HG02763 (cell line): ENCODE results near the gene ZNF691.
"Not testable (repeated sequence)": the region's sequence is repeated elsewhere in the genome, so short reads cannot be mapped to it uniquely, and the experiment has no call there.

Experiments
- ATAC-seq: cut with Tn5 transposase; IDR thresholded peaks from one replicate; pipeline ENCODE4 v1.9.1; 2021; ENCODE audit warnings: mild to moderate bottlenecking, moderate library complexity; ENCODE audit not compliant: unreplicated experiment

The ZNF691 gene, protein sequence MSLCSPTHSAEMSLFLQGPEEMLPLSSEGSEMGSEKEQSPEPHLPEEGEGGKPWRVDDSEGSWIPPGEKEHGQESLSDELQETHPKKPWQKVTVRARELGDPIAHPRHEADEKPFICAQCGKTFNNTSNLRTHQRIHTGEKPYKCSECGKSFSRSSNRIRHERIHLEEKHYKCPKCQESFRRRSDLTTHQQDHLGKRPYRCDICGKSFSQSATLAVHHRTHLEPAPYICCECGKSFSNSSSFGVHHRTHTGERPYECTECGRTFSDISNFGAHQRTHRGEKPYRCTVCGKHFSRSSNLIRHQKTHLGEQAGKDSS

DNA sequence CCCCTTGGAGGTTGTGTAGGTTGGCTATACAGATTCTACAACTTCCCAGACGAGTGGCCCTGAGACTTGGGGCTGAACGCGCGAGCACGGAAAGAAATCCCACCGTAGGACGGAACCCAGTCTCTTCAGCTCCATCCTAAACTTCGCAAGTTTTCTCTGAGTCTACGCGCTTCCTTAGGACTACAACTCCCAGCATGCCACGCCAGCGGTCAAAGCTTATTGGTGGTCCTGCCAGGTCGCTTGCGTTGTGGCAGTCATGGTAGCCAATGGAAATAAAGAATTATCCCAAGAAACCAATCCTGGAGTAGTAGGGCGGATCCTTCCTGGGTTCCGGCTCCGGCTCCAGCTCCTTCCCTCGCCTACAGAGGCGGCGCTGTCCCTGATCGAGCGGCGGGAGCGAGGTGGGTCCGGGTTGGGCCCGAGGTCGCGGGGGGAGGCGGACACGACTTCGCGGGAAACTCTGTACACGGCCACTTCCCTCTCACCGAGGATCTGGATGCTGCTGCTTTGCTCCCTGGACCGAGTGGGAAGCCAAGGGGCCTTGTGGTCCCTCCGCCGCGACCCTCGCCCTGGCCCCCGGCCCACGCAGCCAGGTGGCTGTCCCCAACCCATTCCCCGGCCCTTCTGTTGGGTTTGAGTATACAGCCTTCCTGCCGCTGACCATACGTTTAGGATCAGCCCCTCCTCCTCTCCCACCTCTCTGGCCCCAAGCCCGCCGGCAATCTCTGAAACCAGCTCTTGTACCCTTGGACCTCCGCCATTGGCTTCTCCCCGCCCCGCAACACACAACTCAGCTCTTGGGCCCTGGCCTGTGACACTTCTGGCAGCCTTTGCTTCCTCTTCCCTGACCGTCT lies at the start of gene ZNF691:
ZNF691 (plus strand) TSS at position 357 of the 854 bp plus-strand sequence. CDS start 3,046 bp downstream, outside the sequence.
- ATAC-seq, result peak; percentile 90

DNA sequence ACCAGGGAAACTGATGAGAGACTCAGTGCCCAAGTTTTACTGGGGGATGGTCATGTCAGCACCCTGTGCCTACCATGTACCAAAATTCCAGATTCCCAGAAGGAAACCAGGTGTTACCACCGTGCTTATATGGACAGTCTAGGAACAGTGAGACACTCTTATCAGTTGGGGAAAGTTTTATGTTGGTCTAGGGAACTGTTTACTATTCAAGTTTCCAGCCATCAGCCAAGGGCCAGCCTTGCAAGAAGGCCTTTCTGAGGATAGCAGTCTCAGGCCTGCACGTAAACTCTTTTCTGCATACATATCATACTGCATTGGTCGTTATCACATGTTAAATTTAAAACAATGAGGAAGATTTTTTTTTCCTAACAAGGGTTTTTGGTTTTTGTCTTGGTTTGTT lies 49.0 kb upstream of the ZNF691 start:
- no peak for ATAC-seq

DNA sequence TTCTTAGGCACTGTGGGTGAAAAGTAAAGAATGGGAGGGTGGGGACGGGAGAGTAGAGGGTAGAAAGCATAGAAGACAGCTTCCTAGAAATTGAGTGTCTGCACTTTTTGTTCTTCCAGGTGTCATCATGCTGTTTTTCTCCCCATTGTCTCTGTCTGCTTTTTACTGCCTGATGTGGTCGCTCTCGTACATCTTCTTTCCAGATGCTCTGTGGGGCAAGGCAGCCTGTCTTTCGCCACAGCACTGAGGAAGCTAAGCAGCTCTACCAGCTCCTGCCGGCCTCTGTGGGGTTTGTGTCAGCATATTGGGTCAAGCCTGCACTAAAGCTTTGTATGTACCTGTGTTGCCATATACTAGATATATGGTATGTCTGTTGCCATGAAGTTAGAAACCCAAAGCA lies 48.4 kb upstream of the ZNF691 start:
- no peak for ATAC-seq

DNA sequence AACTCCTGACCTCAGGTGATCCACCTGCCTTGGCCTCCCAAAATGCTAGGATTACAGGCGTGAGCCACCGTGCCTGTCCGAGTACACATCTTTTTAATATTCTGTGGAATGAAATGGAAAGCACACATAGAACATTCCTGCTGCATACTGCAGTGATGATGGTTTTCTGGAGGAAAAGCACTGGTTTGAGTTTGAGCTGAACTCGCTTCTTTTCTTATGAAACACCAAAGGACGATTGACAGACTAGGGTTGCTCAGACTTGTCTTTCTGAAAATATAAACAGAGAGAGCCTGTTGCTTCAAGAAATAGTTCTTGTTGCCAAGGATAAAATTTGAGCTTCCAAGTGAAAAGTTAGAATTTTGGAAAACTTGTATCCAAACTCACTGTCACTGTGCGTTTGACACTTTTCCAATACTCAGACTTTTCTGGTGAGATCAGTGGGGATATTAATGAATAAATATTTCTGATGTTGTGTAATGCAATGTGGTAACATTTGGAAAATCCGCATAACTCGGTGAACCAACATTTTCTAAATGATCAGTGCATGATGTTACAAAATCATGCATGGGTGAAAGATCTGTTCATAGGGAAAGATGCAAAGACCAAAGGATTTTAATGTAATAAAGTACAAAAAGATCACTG lies 44.5 kb upstream of the ZNF691 start:
- no peak for ATAC-seq

DNA sequence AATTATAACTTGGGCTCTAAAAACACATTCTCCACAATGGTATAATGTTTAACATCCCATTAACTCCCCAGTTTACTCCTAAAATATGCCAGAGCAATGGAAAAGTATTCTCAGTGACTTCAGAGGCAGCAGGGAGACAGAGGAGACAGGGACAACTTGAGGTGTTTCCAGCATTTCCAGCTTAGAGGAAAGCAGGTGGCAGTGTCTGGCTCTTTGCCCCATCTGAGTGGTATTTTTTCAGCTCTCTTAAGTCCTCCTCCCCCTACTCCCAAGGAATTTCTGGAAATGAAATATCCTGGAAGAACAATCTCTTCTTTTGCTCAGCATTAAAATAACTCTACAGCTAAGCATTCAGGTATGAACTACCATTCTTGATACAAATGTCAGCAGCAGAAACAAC lies 40.2 kb upstream of the ZNF691 start:
- ATAC-seq, result no peak

DNA sequence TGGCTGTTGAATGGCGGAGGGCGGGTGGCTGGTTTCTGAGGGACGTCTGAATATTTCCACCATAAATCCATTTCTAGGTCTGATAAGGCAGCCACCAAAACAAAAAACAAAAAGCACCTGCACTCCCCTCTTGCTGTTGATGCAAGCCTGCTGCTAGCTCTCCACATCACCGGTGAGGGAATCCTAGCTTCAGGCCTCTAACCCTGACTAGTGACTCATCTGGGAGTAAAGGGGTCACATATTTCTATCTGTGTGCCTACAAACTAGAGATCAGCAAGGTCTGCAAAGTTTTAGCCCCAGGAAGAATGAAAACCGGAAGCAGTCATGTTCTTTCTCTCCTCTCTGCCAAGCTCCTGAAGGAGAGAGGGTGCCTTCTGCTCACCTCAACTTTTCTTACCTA lies 39.8 kb upstream of the ZNF691 start:
- no peak for ATAC-seq

DNA sequence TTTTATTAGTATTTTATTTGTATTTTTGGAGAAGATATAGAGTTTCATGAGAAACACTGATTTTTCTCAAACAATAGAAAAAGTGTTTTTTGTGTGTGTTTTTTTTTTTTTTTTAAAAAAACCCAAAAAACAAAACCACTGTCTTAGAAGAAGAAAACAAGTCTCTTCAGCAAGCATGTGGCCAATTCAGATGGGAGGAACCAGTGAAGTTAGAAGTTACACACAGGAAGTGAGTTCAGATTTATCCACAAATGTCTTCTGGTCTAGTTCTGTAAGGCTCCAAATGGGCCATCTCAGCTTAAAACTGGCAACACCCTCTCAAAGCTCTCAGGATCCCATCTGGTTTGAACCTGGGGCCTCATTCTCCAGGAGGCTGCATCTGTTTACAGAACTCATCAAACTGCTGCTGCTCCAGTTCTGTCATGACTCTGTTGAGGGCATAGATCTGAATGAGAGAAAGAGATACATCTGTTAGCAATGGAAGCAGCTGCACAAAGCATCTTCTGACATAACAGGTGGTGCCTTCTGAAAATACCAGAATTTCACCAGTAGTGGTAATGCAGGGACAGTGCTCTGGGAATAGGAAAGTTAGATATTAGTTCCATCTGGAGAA lies 39.3 kb upstream of the ZNF691 start:
- no peak for ATAC-seq

DNA sequence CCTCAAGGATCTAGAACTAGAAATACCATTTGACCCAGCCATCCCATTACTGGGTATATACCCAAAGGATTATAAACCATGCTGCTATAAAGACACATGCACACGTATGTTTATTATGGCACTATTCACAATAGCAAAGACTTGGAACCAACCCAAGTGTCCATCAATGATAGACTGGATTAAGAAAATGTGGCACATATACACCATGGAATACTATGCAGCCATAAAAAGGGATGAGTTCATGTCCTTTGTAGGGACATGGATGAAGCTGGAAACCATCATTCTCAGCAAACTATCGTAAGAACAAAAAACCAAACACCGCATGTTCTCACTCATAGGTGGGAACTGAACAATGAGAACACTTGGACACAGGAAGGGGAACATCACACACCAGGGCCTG lies 31.6 kb upstream of the ZNF691 start:
- not testable (repeated sequence) for ATAC-seq

DNA sequence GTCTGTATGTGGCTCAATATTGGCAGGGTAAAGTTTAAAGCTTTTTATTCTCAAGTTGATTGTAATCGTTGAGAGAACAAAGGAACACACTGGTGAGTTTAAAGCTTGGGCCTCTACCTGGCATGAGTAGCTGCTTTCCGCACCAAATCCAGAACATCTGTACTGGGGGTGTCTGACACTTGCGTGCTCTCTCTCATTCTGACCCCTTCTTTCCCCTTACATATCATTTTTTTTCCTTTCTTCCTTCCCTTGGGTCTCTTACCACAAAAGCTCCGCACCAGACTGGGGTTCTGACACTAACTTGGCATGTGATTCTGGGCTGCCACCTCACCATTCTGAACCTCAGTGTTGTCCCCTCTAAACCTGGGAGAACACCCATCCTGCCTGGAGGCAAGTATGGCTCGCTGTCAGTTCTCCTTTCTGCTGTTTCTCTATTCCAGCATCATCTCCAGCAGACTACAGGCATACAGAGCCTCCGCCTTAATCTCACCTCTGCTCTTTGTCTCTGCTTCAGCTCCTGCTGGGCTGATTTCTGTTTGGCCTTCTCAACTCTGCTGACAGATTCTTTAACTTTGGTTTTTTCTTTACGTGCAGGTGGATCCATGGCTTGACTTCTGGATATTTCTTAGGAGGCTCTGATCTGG lies 30.4 kb upstream of the ZNF691 start:
- ATAC-seq, result no peak

DNA sequence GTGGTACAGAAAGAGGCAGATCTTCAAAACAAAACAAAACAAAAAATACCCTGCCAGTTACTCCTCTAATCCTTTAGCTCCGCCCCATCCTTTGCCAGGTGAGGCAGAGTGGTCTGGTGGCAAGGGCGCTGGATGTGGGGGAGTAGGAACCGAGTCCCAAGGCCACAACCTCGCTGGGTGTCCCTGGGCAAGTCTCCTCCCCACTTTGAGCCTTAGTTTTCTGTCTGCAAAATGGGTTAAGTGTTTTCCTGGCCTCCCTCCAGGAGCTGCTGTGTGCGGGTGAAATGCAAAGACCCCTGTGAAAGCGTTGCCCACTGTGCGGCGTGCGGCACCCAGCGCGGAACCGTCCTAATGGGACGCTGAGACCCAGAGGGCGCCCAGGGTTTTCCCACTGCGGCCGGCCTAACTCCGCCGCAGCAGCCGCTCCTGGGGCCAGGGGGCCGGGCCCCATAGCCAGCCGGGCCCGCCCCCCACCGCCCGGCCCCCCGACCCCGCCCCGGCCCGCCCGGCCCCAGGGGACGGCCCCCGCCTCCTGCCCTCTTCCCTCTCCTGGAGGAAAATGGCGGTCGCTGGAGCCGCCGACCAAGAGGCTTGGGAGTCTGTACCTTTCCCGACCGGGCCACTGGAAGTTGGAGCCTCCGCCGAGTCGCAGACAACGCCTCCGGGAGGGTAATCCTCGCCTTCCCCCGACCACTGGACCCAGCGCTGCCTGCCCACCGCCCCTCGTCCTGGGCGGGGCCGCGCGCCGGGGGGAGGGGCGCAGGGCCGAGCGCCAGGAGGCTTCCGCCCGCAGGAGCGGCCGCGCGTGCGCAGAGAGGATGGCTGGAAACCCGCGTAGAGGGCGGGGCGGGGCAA lies 29.6 kb upstream of the ZNF691 start, which contains the start of the genes ERMAP and SVBP:
ERMAP (plus strand) TSS at position 538 of the 855 bp plus-strand sequence. CDS start 13,327 bp downstream, outside the sequence.
SVBP (minus strand) TSS at position 813 of the 855 bp plus-strand sequence. CDS start 853 bp downstream, outside the sequence.
- peak; percentile 81 for ATAC-seq

DNA sequence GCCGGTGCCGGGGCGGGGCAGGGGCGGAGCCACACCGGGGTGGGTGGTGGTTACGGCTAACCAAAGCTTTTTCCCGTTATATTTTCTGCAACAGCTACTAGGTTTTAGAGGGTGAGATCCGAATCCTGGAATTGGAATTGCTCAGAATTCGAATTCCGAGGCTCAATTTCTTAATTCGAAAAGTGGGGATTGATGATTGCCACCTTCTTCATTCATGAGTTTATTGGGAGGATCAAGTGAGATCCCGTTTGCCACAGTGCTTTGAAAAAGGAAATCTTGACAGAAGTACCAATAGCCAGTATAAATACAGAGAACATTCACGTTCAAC lies 29.0 kb upstream of the ZNF691 start:
- ATAC-seq, result no peak

DNA sequence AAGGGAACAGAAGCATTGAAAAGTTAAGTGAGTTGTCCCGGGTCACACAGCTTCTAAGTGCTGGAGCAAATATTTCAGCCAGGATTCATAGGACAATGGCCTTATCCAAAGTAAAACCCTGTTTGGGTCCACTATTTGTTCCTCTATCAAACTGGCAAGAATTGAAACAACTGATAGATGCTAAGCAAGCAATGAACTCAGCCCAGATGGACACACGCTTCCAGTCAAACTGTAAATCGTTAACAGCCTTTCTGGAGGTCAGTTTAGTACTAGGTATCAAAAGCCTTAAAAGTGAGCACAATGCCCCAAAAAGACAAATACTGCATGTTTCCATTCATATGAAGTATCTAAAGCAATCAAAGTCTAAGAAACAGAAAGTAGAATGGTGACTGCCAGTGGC lies 28.4 kb upstream of the ZNF691 start:
- no peak for ATAC-seq

DNA sequence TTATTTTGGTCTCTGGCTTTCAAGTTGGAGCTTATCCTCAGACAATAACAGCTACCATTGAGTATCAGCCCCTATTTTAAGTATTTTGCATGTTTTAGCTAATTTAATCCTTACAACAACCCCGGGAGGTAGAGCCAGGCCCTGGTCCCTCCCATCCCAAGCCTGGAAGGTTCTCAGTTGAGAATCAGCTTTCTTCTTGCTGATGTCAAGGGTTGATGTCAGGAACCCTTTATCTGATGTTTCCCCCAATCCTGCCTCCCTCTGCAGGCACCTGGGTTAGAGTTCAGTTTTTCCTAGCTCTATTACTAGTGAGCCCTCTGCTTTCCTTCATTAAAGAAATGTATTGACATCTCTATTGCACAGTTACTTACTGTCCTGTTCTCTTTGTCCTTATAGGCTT lies 25.6 kb upstream of the ZNF691 start:
- ATAC-seq, result no peak

DNA sequence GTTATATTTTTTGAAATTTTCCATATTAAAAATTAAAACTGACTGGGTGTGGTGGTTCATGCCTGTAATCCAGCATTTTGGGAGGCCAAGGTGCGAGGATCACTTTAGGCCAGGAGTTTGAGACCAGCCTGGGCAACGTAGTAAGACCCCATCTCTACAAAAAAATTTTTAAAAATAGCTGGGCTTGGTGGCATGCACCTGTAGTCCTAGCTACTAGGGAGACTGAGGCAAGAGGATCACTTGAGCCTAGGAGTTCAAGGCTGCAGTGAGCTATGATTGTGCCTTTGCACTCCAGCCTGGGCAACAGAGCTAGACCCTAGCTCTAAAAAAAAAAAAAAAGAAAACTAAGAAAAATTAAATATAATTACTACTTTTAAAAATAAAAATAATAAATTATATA lies 24.7 kb upstream of the ZNF691 start:
- no peak for ATAC-seq

DNA sequence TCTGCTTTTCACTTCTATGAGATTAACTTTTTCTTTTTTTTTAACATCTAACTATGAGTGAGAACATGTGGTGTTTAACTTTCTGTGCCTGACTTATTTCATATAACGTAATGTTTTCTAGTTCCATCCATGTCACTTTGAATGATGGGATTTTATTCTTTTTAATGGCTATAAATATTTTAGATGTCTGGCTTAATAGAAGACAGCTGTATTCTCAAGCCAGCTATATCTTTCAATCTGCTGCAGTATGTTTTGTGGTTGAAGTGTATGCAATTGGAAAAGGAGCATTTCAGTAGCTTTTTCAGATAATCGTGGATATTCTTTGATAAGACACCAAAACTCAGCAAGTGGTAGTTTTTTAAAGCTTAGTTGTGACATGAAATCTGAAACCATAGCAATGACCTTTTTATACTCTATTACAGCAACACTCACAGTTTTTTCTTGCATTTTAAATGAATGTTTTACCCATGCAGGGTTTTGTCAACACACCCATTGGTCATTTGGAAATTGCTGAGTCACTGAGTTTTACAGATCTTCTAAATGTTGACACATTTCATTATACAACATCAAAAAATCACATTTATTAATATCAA lies 23.5 kb upstream of the ZNF691 start:
- ATAC-seq, result no peak

DNA sequence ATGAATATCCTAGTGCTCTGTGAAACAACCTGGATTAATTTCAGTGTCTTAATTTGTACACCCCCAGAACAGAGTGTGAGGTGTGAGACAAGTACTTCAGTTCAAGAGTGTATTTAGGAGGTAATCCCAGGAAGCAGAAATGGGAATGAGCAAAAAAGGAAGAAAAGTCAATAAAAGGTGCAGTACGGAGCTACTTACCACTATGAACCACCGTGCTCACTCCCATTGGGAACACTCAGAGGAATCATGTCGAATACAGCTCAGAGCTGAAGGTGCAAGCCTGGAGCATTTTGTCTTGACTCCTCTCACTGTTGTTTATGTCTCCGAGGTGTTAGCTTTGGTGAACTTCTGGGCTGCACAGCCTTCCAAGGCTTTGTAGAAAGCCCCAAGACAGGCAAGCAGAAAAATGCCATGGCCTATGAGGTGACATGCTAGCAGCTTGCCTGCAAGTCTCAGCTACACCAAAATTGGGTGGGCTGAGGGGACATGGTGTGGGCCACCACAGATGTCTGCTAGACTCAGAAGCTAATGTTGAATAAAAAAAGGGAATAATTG lies 21.9 kb upstream of the ZNF691 start:
- no peak for ATAC-seq

DNA sequence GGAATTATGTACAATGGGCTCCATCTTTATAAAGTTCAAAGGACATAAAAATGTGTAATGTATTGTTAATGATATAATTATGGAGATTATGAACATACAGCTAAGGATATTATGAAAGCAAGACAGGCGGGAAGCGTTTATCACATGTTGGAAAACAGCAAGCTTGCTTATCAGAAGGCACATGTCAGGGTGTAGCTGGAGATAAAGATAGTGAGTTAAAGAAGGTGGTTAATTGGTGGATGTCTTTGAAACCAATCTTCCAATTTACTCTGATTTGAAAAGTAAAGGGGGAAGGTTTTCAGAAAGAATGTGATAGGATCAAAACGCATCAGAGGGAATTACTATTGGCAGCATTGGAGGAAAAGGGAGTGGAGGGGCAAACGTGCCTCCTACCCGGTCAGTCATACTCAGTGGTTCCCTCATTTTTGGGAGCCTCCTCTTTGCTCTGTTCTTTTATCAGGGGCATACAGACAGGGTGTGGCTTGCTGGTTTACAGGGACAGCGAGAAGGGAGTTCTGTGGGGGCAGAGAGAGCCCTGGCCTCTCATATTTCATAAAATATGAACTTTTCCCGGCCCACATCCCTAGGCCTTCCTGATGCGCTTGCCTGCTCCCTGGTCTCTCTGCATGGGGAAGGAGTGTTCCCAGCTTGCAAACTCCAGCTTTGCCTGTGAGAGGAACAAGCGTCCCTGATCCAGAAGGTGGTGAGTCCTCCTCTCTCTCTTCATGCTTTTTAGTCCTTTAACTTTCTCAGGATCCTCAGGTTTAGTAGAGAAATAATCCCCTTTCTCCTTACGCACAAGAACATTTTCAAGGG lies 21.2 kb upstream of the ZNF691 start:
- no peak for ATAC-seq

DNA sequence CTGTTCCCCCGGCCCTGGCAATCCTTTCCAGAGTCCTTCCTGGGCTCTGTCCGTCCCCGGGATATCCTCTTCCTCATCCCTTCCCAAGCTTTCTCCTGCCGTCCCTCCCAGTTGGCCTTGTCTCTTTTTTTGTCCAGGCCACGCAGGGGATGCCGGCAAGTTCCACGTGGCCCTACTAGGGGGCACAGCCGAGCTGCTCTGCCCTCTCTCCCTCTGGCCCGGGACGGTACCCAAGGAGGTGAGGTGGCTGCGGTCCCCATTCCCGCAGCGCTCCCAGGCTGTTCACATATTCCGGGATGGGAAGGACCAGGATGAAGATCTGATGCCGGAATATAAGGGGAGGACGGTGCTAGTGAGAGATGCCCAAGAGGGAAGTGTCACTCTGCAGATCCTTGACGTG lies 15.8 kb upstream of the ZNF691 start:
- no peak for ATAC-seq
